GM21381 (cell line): ENCODE data around the gene PXMP4.

ENCODE experiments used
- ATAC-seq: cut with Tn5 transposase; IDR thresholded peaks from one replicate; pipeline ENCODE4 v1.9.1; 2021; ENCODE audit warnings: mild to moderate bottlenecking, moderate library complexity; ENCODE audit not compliant: unreplicated experiment

The PXMP4 gene

DNA sequence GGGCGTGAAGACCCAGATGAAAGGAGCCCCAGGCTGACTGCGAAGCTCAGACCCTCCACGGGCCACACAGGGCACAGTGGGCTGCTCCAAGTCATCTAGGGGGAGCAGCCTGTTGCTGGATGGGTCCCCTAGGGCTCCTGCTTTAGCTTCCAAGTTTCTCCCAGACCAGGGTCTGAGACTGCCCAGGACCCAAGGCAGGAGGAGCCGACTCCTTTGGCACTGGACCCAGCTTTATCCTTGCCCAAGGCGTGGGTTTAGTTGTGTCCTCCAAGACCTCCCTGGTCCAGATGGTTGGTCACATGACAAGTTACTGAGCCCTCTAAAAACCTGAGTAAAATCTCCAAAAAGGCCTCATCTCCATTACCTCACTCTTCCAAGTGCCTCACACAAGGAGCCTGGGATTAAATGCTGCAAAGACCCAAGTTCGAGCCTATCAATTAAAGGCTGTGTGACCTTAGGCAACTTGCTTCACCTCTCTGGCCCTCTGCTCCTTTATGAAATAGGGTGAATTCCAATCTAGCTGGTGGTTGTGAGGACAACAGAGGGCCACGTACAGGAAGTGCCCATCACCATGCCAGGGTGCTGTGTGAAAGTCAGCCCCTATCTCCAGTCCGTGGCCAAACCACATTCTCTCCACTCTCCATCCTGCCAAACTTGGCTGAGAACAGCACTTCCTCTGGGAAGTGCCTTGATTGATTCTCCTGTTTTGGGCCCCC is 48.4 kb downstream of the PXMP4 start:
- no peak for ATAC-seq

GRCh38 chr20:33670715-33671499 is 49.2 kb downstream of the PXMP4 start:
- no peak for ATAC-seq

DNA sequence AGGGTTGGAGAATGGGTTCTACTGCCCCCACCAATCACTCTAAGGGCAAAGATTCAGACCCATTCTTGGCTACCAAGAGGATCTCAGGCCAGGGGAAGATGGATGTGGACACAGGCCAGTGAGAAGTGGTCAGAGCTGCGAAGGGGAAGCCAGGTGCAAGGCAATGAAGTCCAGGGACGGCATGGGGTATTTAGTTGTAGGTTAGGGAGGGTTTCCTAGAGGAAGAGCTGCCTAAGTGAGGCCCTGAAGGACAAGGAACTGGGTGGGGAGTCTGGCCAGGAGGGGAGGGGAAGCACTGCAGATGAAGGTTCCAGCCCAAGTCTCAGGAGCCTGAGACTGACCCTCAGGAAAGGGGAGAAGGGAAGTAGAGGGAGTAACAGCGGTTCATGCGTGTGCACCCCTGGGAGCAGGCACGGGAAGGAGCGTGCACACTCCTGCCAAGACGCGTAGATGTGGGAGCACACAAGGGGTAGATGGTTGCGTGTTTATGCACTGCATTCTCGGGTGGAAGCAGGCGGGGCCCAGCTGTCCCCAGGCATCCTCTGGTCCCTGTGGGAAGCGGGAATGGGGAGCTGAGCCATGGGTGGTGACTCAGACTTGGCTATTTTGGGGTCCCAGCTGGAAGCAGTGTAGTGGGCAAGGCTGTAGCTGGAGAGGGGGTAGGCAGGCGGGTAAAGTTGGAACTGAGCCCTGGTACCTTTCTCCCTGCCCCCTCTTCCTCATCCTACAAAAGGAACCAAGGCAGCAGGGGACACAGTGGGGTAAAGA is 50.1 kb downstream of the PXMP4 start:
- ATAC-seq = no peak

DNA sequence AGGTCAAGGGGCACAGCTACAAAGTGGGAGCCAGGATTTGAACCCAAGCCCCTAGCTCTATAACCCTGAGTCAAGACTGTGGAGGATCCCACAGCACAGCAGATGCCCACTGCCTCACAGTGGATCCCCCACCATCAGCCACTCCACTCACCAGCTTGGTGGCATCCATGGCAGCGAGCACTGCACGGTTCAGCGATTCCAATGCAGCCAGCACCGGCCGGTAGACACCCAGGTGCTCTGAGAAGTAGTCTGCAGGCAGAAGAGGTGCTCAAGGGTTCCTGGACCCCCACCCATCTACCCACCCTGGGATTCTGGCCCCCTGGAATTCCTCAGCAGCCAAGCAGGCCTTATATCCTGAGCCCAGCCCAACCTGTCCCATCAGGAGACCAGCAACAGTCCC is 50.9 kb downstream of the PXMP4 start:
- ATAC-seq = no peak

GRCh38 chr20:33668466-33669155 is 51.5 kb downstream of the PXMP4 start:
- no peak for ATAC-seq

GRCh38 chr20:33667676-33668465 is 52.2 kb downstream of the PXMP4 start:
- peak; percentile 33 for ATAC-seq

GRCh38 chr20:33667245-33667675 is 52.9 kb downstream of the PXMP4 start:
- peak; percentile 19 for ATAC-seq

GRCh38 chr20:33666293-33667244 is 53.5 kb downstream of the PXMP4 start, which contains the start of gene ACTL10:
ACTL10 (plus strand) TSS chr20:33666943; CDS start chr20:33667498, 555 bp downstream.
- ATAC-seq = peak; percentile 61

DNA sequence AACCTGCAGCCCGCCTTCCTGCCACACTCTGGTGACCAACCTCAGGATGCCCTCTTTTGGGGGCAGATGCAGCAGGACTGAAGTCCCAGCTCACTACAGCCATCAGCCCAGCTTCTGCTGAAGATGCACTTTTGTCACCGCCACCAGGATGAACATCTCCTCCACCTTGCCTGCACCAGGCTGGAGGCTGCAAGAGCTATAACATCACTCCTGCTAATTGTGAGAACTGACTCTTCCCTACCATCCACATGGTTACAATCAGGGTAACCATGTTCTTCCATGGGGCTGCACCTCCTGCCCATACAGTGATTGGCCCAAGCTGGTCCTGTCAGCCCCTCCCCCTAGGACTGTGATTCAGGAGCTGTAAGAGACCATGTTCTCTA is 55.4 kb downstream of the PXMP4 start:
- no peak for ATAC-seq

- ATAC-seq = no peak
These were observed 55.9 kb downstream of the PXMP4 start for GRCh38 chr20:33664085-33664761.

DNA sequence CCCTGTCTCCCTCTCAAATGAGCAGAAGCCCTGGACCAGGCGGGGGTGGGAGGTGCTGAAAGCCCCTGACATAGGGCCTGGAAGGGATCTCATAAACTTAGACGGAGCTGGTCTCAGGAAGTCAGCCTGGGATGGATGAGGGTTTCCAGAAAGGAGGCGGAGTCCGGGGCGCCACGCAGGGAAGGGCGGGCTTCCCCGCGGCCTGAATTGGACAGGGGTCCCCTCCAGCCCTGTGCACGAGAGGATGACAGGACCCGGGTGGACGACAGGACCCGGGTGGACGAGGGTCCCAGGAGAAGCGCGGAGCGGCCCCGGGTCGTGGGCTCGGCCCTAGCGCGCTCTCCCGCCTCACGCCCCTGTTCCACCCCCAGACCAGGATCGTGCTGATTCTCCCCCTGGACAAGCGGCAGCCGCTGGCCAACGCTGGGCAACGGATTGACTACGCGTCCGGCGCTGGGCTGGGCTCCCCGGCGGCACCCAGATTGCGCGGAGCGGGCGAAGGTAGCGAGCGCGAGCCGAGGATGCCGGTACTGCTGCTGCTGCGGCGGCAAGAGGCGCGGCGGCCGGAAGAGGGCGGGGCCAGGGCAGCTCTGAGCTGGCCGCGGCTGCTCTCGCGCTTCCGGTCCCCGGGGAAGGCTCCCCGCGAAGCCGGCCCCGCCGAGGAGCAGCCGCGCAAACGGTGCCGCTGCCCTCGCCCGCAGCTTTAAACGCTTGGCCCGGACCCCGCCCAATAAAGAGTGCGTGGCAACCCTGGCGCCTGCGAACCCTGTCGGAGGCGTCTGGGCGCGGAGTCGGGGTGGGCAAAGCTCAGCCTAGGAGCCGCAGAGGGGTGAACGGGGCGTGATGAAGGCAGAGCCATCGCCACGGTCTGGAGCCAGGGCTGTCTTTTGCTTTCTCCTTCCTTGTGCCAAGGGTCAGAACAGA is 56.7 kb downstream of the PXMP4 start:
- ATAC-seq = peak; percentile 46

DNA sequence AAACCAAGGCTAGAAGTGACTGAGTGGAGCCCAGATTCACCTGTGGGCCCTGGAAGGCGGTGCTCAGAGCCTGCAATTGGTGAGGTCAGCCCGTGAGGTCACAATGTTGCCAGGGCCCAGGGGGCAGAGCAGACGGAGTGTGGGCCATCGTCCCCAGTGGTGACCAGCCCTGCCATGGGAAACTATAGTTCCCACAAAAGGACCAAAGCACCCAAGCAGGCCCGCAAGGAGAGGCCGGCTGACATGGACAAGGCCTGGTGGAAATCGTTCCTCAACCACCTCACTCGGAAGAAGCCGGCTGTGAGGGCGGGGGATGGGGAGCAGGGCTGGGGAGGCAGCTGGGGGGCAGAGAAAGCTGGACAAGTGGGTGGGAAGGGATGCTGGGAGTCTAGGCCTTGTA is 57.9 kb downstream of the PXMP4 start, which contains the start of gene C20orf144:
TSS of gene C20orf144 (plus strand) at position 156 of the 400 bp plus-strand sequence. CDS start at position 175, 19 bp downstream.
- ATAC-seq = no peak

- ATAC-seq = no peak
These were observed 59.4 kb downstream of the PXMP4 start for GRCh38 chr20:33660685-33661058.

DNA sequence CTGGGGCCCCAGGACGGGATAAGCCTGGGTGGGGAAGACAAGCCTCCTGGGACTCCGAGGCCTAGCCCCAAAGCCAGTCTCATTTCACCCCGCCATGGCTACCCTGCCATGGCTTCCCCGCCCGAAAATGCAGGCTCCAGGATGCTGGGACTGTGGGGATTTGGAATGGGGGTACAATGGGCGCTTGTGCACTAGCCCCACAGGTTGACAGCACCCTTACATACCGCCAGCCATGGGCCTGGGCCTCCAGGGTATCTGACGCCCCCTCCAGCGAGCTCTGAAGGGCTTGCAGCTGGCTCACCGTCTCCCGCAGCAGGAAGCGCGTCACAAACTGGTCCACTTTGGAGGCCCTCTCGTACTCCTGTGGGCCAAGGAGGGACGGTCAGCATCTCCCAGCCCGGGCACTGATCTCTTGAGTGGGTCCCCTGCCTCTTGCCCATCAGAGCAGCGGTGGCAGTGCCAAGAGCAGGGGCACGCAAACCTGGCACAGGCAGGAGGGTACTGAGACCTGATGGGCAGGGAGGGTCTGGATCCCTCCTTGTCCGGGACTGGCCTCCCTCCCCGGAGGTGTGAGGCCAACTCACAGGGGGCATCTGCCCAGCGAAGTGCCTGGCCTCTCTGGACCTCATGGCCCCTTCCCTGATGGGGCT is 60.0 kb downstream of the PXMP4 start:
- ATAC-seq = no peak

GRCh38 chr20:33659341-33660034 is 60.6 kb downstream of the PXMP4 start:
- no peak for ATAC-seq

DNA sequence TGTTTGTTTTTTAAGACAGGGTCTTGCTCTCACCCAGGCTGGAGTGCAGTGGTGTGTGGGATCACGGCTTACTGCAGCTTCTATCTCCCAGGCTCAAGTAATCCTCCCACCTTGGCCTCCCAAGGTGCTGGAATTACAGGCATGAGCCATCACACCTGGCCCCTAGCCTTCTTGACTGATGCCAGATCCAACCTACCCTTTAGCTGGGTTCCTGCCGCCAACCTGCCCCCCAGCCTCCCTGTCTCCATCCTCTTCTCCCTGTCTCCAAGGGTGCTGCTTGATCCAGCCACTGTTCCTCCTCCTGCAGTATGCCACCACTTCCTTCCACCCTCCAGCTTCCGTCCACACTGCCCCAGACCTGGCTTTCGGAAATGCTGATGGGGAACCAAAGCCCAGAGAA is 61.2 kb downstream of the PXMP4 start:
- ATAC-seq = no peak
